CD4-positive, CD25-positive, alpha-beta regulatory T cell (primary cell): ENCODE results near the gene ATAD3C. TPM values are rescaled to one million over a fixed set of nuclear protein-coding genes. Genes with fewer than 3 reads are reported as not detected.
A peak's percentile ranks its signal among the peaks of the same experiment; 100 is the strongest.
"Not testable (repeated sequence)": the region's sequence is repeated elsewhere in the genome, so short reads cannot be mapped to it uniquely, and the experiment has no call there.

Experiments
- ATAC-seq, 2 donors: fragments of 150-1000 bp; cut with Tn5 transposase; one replicate each; pipeline ENCODE4 v1.10.0; 2021; ENCODE audit warnings: low read depth in 2 of 2, moderate number of reproducible peaks in 2 of 2, moderate library complexity in 1 of 2
- DNase-seq, 3 donors: peaks; one replicate each; pipeline versions ENCODE4 v3.0.0 to v3.0.0-alpha.2; 2012 to 2022; ENCODE audit warnings: mixed read lengths in 1 of 3
- H3K27ac ChIP-seq: one replicate; pipeline ENCODE4 v1.7.0; 2013; ENCODE audit warnings: mild to moderate bottlenecking, low read length; ENCODE audit not compliant: insufficient read depth, poor library complexity, severe bottlenecking
- H3K27me3 ChIP-seq: one replicate; pipeline ENCODE4 v1.7.0; 2013; ENCODE audit warnings: low read length; ENCODE audit not compliant: control insufficient read depth, insufficient read depth
- H3K36me3 ChIP-seq: one replicate; pipeline ENCODE4 v1.7.0; 2013; ENCODE audit warnings: mild to moderate bottlenecking, low read length, moderate library complexity; ENCODE audit not compliant: control insufficient read depth, insufficient read depth
- H3K4me1 ChIP-seq: 2 replicates; pipeline ENCODE4 v1.7.0; 2013; ENCODE audit warnings: mild to moderate bottlenecking, low read length; ENCODE audit not compliant: insufficient read depth, control insufficient read depth, poor library complexity, severe bottlenecking
- H3K4me3 ChIP-seq: one replicate; pipeline ENCODE4 v1.7.0; 2013; ENCODE audit warnings: low read depth, mild to moderate bottlenecking, low read length, moderate library complexity
- H3K9me3 ChIP-seq, 2 experiments: 1 replicate in 1 of 2; 2 replicates in 1 of 2; pipeline ENCODE4 v1.7.0; 2013; ENCODE audit warnings: low read length in 2 of 2, mild to moderate bottlenecking in 1 of 2, moderate library complexity in 1 of 2; ENCODE audit not compliant: control insufficient read depth in 2 of 2
- H3K27ac Mint-ChIP-seq, 3 donors: one replicate each; pipeline ENCODE4 v1.8.0; 2020 to 2022; ENCODE audit warnings: mild to moderate bottlenecking in 3 of 3, mixed read lengths in 3 of 3, moderate library complexity in 2 of 3
- H3K27me3 Mint-ChIP-seq: one replicate; pipeline ENCODE4 v1.8.0; 2022; ENCODE audit warnings: mild to moderate bottlenecking, mixed read lengths
- H3K36me3 Mint-ChIP-seq: one replicate; pipeline ENCODE4 v1.8.0; 2020; ENCODE audit warnings: mixed read lengths
- H3K4me1 Mint-ChIP-seq, 4 donors: one replicate each; pipeline ENCODE4 v1.8.0; 2020 to 2022; ENCODE audit warnings: mixed read lengths in 4 of 4, mild to moderate bottlenecking in 1 of 4
- H3K4me3 Mint-ChIP-seq, 4 donors: one replicate each; pipeline ENCODE4 v1.8.0; 2020 to 2022; ENCODE audit warnings: mild to moderate bottlenecking in 4 of 4, mixed read lengths in 4 of 4, moderate library complexity in 3 of 4
- H3K9me3 Mint-ChIP-seq, 7 donors: one replicate each; pipeline ENCODE4 v1.8.0; 2020 to 2022; ENCODE audit warnings: mixed read lengths in 7 of 7, mild to moderate bottlenecking in 3 of 7, moderate library complexity in 2 of 7
- polyA plus RNA-seq, 4 donors: library from polyadenylated mRNA; unstranded; fragments of 300-500 nt; fragmentation: Illumina TruSeq; gene quantifications; one replicate each; pipeline ENCODE4 v1.2.3, GENCODE V29; 2021
- total RNA-seq: library from RNA; stranded (reverse); gene quantifications from one replicate; pipeline ENCODE4 v1.2.3, GENCODE V29; 2022

ATAD3C gene
- total and polyA plus RNA-seq, 5 donors from 2014 or later: 0.65 to 4.2 (median 2.4) TPM

GRCh38 chr1:1426496-1427105 is 22.9 kb upstream of the ATAD3C start:
- DNase-seq (no peak), ATAC-seq (no peak)
- H3K27ac ChIP-seq: no peak overlapping the region
- H3K9me3 Mint-ChIP-seq: peaks cover 0 to 5% (median 0%) of the 10 kb centered on the region in 7 donors
- H3K4me3 ChIP-seq: no peak overlapping the region
- peaks cover 8% of the 10 kb centered on the region for H3K4me1 ChIP-seq
- no peaks in the 10 kb centered on the region for H3K36me3 ChIP-seq
- H3K27ac Mint-ChIP-seq: no peak overlapping the region
- no peak overlapping the region for H3K4me3 Mint-ChIP-seq
- H3K27me3 Mint-ChIP-seq: peaks cover 33% of the 10 kb centered on the region
- H3K9me3 ChIP-seq: no peaks in the 10 kb centered on the region
- H3K36me3 Mint-ChIP-seq: no peaks in the 10 kb centered on the region
- H3K4me1 Mint-ChIP-seq: peaks cover 0 to 5% (median 0%) of the 10 kb centered on the region in 4 donors
- no peaks in the 10 kb centered on the region for H3K27me3 ChIP-seq

GRCh38 chr1:1427106-1427819 is 22.2 kb upstream of the ATAD3C start:
- no peak overlapping the region for H3K4me3 Mint-ChIP-seq
- Histone ChIP-seq H3K36me3 (no peaks in the 10 kb centered on the region), H3K27ac (no peak overlapping the region), H3K4me3 (no peak overlapping the region), H3K4me1 (peaks cover 8% of the 10 kb centered on the region), H3K9me3 (no peaks in the 10 kb centered on the region), H3K27me3 (no peaks in the 10 kb centered on the region)
- peaks cover 0 to 5% (median 0%) of the 10 kb centered on the region in 4 donors for H3K4me1 Mint-ChIP-seq
- H3K27me3 Mint-ChIP-seq: peaks cover 29% of the 10 kb centered on the region
- H3K27ac Mint-ChIP-seq: no peak overlapping the region
- no peak for DNase-seq
- peaks cover 0 to 5% (median 0%) of the 10 kb centered on the region in 7 donors for H3K9me3 Mint-ChIP-seq
- no peak for ATAC-seq
- no peaks in the 10 kb centered on the region for H3K36me3 Mint-ChIP-seq

GRCh38 chr1:1427820-1428148 is 21.7 kb upstream of the ATAD3C start:
- Histone ChIP-seq H3K27ac (no peak overlapping the region), H3K4me1 (peaks cover 8% of the 10 kb centered on the region), H3K27me3 (no peaks in the 10 kb centered on the region), H3K9me3 (no peaks in the 10 kb centered on the region), H3K4me3 (no peak overlapping the region), H3K36me3 (no peaks in the 10 kb centered on the region)
- DNase-seq: no peak
- no peak for ATAC-seq
- Mint-ChIP-seq H3K4me1 (peaks cover 0 to 5% (median 0%) of the 10 kb centered on the region in 4 donors), H3K4me3 (no peak overlapping the region), H3K36me3 (no peaks in the 10 kb centered on the region), H3K9me3 (peaks cover 0 to 5% (median 0%) of the 10 kb centered on the region in 7 donors), H3K27ac (no peak overlapping the region), H3K27me3 (peaks cover 25% of the 10 kb centered on the region)

GRCh38 chr1:1428174-1428573 is 21.3 kb upstream of the ATAD3C start:
- H3K27ac Mint-ChIP-seq: no peak overlapping the region

GRCh38 chr1:1428967-1429366 is 20.5 kb upstream of the ATAD3C start:
- H3K27ac ChIP-seq, H3K4me3 ChIP-seq, H3K36me3 Mint-ChIP-seq, H3K36me3 ChIP-seq, H3K9me3 ChIP-seq, H3K9me3 Mint-ChIP-seq, H3K4me1 Mint-ChIP-seq, H3K27me3 ChIP-seq, H3K4me3 Mint-ChIP-seq, H3K27ac Mint-ChIP-seq, ATAC-seq, DNase-seq, H3K4me1 ChIP-seq: not testable (repeated sequence)
- peaks cover 25% of the 10 kb centered on the region for H3K27me3 Mint-ChIP-seq

More at GRCh38 chr1:1428174-1428573, 21.3 kb upstream of the ATAD3C start:
- peak overlapping the region in 2 of 4 donors; percentile 28 to 58 for H3K4me3 Mint-ChIP-seq
- H3K4me1 Mint-ChIP-seq: peaks cover 0 to 5% (median 0%) of the 10 kb centered on the region in 4 donors
- H3K9me3 ChIP-seq: no peaks in the 10 kb centered on the region
- peaks cover 25% of the 10 kb centered on the region for H3K27me3 Mint-ChIP-seq
- H3K36me3 Mint-ChIP-seq: no peaks in the 10 kb centered on the region
- H3K36me3 ChIP-seq: no peaks in the 10 kb centered on the region
- H3K27me3 ChIP-seq: no peaks in the 10 kb centered on the region
- ATAC-seq: no peak
- no peak overlapping the region for H3K4me3 ChIP-seq
- H3K4me1 ChIP-seq: peaks cover 8% of the 10 kb centered on the region
- peaks cover 0 to 5% (median 0%) of the 10 kb centered on the region in 7 donors for H3K9me3 Mint-ChIP-seq
- no peak overlapping the region for H3K27ac ChIP-seq
- no peak for DNase-seq

GRCh38 chr1:1429671-1430073 is 19.8 kb upstream of the ATAD3C start:
- peaks cover 0 to 5% (median 0%) of the 10 kb centered on the region in 4 donors for H3K4me1 Mint-ChIP-seq
- H3K4me3 Mint-ChIP-seq: peak overlapping the region in 1 of 4 donors; percentile 3
- peaks cover 25% of the 10 kb centered on the region for H3K27me3 Mint-ChIP-seq
- H3K4me1 ChIP-seq: peaks cover 8% of the 10 kb centered on the region
- peaks cover 0 to 3% (median 0%) of the 10 kb centered on the region in 7 donors for H3K9me3 Mint-ChIP-seq
- H3K27ac ChIP-seq: no peak overlapping the region
- H3K36me3 ChIP-seq: no peaks in the 10 kb centered on the region
- peak overlapping the region in 1 of 3 donors; percentile 55 for H3K27ac Mint-ChIP-seq
- H3K4me3 ChIP-seq: no peak overlapping the region
- ATAC-seq: no peak
- H3K27me3 ChIP-seq: no peaks in the 10 kb centered on the region
- H3K9me3 ChIP-seq: no peaks in the 10 kb centered on the region
- no peaks in the 10 kb centered on the region for H3K36me3 Mint-ChIP-seq
- DNase-seq: no peak

GRCh38 chr1:1430114-1430982 is 19.1 kb upstream of the ATAD3C start:
- no peak for DNase-seq
- peak overlapping the region in 1 of 4 donors; percentile 3 for H3K4me3 Mint-ChIP-seq
- peaks cover 0 to 3% (median 0%) of the 10 kb centered on the region in 4 donors for H3K4me1 Mint-ChIP-seq
- H3K4me1 ChIP-seq: peaks cover 11% of the 10 kb centered on the region
- peaks cover 4% of the 10 kb centered on the region for H3K27me3 ChIP-seq
- no peaks in the 10 kb centered on the region for H3K36me3 ChIP-seq
- H3K9me3 ChIP-seq: no peaks in the 10 kb centered on the region
- H3K27ac ChIP-seq: no peak overlapping the region
- peaks cover 26% of the 10 kb centered on the region for H3K27me3 Mint-ChIP-seq
- H3K36me3 Mint-ChIP-seq: no peaks in the 10 kb centered on the region
- H3K4me3 ChIP-seq: no peak overlapping the region
- H3K27ac Mint-ChIP-seq: peak overlapping the region in 1 of 3 donors; percentile 55
- ATAC-seq: no peak
- H3K9me3 Mint-ChIP-seq: peaks cover 0 to 3% (median 0%) of the 10 kb centered on the region in 7 donors
